IPS DF 6.9 (cell line): ENCODE data around the gene TUBAL3.
"Not testable (repeated sequence)": the region's sequence is repeated elsewhere in the genome, so short reads cannot be mapped to it uniquely, and the experiment has no call there.

ENCODE experiments used
- DNase-seq: peaks from one replicate; pipeline ENCODE4 v3.0.0-alpha.2; 2013; ENCODE audit warnings: low read depth, low spot score
- H3K27ac ChIP-seq: one replicate; pipeline ENCODE4 v1.5.1; 2013; ENCODE audit warnings: low read length, control low read depth
- H3K27me3 ChIP-seq: 2 replicates; pipeline ENCODE4 v1.6.1; 2013; ENCODE audit warnings: mild to moderate bottlenecking, low read length; ENCODE audit not compliant: control insufficient read depth, insufficient read depth
- H3K36me3 ChIP-seq: 2 replicates; pipeline ENCODE4 v1.6.1; 2013; ENCODE audit warnings: low read length; ENCODE audit not compliant: control insufficient read depth, insufficient read depth
- H3K4me1 ChIP-seq: 2 replicates; pipeline ENCODE4 v1.6.1; 2013; ENCODE audit warnings: low read length; ENCODE audit not compliant: control insufficient read depth, insufficient read depth
- H3K4me3 ChIP-seq: 2 replicates; pipeline ENCODE4 v1.5.1; 2013; ENCODE audit warnings: mild to moderate bottlenecking, low read length
- H3K9me3 ChIP-seq: 2 replicates; pipeline ENCODE4 v1.6.1; 2013; ENCODE audit warnings: low read length, inconsistent platforms; ENCODE audit not compliant: control insufficient read depth, insufficient read depth
- WGBS: extraction: QIAGEN DNeasy Blood & Tissue Kit; methylation state at CpG from one replicate; pipeline ENCODE4 v1.1.7; 2013; ENCODE audit warnings: mixed read lengths, missing lambda C conversion rate; ENCODE audit not compliant: insufficient read length, insufficient coverage; 5-methylcytosine and 5-hydroxymethylcytosine counted together

The TUBAL3 gene

DNA sequence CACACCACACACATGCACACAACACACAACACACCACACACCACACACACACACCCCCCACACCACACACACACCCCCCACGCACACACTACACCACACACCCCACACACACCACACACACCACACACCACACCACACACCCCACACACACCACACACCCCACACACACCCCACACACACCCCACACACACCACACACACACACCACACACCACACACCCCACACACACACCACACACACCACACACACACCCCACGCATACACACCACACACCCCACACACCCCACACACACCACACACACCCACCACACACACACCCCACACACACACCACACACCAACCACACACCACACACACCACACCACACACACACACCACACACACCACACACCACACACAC is 23.4 kb downstream of the TUBAL3 start:
- WGBS = 100% methylated on average over 1 of the region's 2 CpGs
- Histone ChIP-seq H3K9me3 (no peaks in the 10 kb centered on the region), H3K27me3 (no peaks in the 10 kb centered on the region), H3K4me3 (no peak overlapping the region), H3K4me1 (no peaks in the 10 kb centered on the region), H3K27ac (no peak overlapping the region), H3K36me3 (no peaks in the 10 kb centered on the region)
- no peak for DNase-seq

DNA sequence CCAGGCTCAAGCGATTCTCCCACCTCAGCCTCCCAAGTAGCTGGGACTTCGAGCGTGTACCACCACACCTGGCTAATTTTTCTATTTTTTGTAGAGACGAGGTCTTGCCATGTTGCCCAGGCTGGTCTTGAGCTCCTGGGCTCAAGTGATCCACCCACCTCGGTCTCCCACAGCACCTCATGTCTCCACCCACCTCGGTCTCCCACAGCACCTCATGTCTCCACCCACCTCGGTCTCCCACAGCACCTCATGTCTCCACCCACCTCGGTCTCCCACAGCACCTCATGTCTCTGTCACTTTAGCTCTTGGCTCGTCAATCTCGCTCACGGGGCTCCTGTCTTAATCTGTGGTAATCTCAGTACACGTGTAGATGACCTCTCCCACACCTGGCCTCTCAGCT is 24.2 kb downstream of the TUBAL3 start:
- not testable (repeated sequence) for H3K9me3 ChIP-seq, H3K27ac ChIP-seq, H3K4me1 ChIP-seq, H3K36me3 ChIP-seq, H3K4me3 ChIP-seq, DNase-seq, H3K27me3 ChIP-seq
- no CpG with 5 or more reads among the region's 12 CpGs for WGBS

DNA sequence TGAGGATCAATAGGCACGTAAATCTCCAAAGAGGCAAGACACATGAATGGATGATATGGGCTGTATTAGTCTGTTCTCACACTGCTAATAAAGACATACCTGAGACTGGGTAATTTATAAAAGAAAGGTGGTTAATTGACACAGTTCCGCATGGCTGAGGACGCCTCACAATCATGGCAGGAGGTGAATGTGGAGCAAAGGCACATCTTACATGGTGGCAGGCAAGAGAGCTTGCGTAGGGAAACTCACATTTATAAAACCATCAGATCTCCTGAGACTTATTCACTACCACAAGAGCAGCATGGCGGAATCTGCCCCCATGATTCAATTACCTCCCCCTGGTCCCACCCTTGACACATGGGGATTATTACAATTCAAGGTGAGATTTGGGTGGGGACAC is 25.4 kb downstream of the TUBAL3 start:
- not testable (repeated sequence) for H3K4me1 ChIP-seq, H3K4me3 ChIP-seq, H3K9me3 ChIP-seq, H3K36me3 ChIP-seq, DNase-seq, H3K27ac ChIP-seq, H3K27me3 ChIP-seq
- WGBS = no CpG with 5 or more reads among the region's 5 CpGs

DNA sequence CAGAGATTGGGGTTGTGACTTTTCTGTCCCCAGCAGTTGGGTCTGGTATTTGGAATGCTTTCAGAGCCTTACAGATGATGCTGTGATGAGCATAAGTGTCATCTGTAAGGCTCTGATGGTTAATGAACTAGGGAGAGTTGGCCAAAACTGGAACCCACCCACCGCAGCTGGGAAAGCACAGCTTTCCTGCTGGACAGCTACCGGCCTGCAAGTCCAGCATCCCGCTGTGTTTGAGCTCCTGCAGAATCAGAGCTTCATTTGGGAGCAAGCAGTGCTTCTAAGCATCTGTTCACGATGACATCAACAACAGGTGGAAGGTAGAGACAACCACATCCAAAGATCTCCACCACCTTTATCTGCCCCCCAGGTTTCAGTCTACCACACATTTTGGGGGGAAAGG is 28.2 kb downstream of the TUBAL3 start:
- Histone ChIP-seq H3K36me3 (no peaks in the 10 kb centered on the region), H3K4me3 (no peak overlapping the region), H3K4me1 (peaks cover 2% of the 10 kb centered on the region; the same call in 1 of the 2 replicates), H3K27me3 (no peaks in the 10 kb centered on the region), H3K9me3 (no peaks in the 10 kb centered on the region), H3K27ac (no peak overlapping the region)
- no peak for DNase-seq
- WGBS = no CpG with 5 or more reads among the region's 4 CpGs

DNA sequence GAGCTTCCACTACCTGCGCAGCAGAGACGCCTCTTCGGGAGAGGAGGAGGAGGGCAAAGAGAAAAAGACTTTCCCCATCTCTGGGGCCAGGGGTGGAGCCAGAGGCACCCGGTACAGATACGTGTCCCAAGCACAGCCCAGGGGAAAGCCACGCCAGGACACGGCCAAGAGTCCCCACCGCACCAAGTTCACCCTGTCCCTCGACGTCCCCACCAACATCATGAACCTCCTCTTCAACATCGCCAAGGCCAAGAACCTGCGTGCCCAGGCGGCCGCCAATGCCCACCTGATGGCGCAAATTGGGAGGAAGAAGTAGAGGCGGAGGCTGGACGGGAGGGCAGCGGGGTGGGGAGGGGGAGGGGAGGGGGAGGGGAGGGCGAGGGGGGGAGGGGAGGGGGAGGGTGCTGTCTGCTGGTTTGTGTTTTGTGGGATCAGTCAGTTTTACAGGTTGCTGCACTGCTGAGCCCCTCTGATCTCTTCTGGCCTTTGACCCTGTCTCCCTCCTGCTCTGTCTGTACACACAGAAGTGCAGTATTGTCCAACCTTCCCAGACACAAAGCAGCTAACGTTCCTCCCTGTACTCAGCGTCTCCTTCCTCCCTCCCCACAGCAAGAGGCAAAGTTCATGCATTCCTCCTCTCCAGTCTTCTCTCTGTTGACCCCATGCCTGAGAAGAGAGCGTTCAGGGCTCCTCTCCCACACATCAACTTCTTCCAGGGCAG is 30.6 kb downstream of the TUBAL3 start:
- no peaks in the 10 kb centered on the region for H3K36me3 ChIP-seq
- peaks cover 2% of the 10 kb centered on the region; the same call in 1 of the 2 replicates for H3K4me1 ChIP-seq
- H3K9me3 ChIP-seq = no peaks in the 10 kb centered on the region
- H3K4me3 ChIP-seq = no peak overlapping the region; the same call in 1 of the 2 replicates
- no peaks in the 10 kb centered on the region for H3K27me3 ChIP-seq
- DNase-seq = no peak
- H3K27ac ChIP-seq = no peak overlapping the region
- no CpG with 5 or more reads among the region's 22 CpGs for WGBS

DNA sequence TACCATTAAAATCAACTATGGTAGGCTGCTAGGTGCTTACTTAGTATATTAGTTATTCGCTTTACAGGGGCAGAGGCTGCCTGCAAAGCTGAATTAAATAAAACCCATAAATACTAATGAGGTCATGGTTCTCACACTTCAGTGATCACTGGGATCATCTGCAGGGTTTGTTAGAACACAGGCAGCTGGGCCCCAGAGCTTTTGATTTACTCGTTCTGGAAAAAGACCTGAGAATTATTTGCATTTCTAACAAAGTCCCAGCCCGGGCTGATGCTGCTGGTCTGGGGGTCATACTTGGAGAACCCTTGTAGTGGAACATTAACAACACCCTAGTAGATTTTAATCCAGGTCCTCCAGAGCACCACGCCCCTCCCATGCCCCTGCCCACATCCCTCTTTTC is 31.3 kb downstream of the TUBAL3 start:
- no CpG with 5 or more reads among the region's 4 CpGs for WGBS
- H3K9me3 ChIP-seq = no peaks in the 10 kb centered on the region
- peaks cover 2% of the 10 kb centered on the region; the same call in 1 of the 2 replicates for H3K4me1 ChIP-seq
- no peaks in the 10 kb centered on the region for H3K36me3 ChIP-seq
- no peak for DNase-seq
- H3K4me3 ChIP-seq = no peak overlapping the region
- no peak overlapping the region for H3K27ac ChIP-seq
- H3K27me3 ChIP-seq = no peaks in the 10 kb centered on the region

DNA sequence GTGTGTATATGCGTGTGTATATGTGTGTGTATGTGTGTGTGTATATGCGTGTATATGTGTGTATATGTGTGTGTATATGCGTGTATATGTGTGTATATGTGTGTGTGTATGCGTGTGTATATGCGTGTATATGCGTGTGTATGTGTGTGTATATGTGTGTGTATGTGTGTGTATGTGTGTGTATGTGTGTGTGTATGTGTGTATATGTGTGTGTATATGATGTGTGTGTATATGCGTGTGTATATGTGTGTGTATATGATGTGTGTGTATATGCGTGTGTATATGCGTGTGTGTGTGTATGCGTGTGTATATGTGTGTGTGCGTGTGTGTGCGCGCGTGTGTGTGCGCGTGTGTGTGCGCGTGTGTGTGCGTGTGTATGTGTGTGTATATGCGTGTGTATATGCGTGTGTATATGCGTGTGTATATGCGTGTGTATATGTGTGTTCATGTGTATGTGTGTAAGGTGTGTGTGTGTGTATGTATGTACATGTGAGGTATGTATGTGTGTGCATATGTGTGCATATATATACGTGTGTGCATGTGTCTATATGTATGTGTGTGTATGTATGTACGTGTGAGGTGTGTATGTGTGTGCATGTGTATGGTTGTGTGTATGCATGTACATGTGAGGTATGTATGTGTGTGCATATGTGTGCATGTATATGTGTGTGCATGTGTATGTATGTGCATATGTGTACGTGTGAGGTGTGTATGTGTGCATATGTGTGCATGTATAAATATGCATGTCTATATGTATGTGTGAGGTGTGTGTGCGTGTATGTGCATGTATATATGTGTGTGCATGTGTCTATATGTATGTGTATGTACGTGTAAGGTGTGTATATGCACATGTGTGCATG is 33.9 kb downstream of the TUBAL3 start:
- H3K36me3 ChIP-seq = no peaks in the 10 kb centered on the region
- no peaks in the 10 kb centered on the region for H3K27me3 ChIP-seq
- no peak for DNase-seq
- WGBS = 100% methylated on average over 14 of the region's 28 CpGs
- H3K9me3 ChIP-seq = no peaks in the 10 kb centered on the region
- peaks cover 2% of the 10 kb centered on the region; the same call in 1 of the 2 replicates for H3K4me1 ChIP-seq
- no peak overlapping the region for H3K27ac ChIP-seq
- H3K4me3 ChIP-seq = no peak overlapping the region

DNA sequence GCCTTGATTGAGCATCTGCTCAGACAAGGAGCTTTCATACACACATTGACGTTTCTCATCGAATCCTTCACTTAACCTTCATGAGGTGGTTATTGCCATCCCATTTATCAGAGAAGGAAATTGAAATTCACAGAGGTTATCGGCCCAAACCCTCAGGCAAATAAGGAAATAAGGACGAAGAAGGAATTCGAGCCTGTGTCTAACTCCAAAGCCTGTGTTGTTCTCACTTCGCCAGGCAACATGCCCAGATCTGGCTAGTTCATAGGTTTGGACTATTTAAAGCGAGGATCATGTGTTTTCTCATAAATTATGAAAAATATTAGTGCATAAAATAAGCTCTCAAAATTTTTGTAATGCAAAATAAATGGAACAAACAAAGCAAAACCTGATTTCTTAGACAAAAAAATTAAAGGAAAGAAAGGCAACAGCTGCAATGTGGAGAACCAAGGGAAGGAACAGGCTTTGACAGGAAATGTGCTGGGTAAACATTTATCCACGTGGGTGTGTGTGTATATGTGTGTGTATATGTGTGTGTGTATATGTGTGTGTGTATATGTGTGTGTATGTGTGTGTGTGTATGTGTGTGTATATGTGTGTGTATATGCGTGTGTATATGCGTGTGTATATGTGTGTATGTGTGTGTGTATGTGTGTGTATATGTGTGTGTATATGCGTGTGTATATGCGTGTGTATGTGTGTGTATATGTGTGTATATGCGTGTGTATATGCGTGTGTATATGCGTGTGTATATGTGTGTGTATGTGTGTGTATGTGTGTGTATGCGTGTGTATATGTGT is 35.1 kb downstream of the TUBAL3 start:
- Histone ChIP-seq H3K27ac (no peak overlapping the region), H3K4me1 (peaks cover 2% of the 10 kb centered on the region; the same call in 1 of the 2 replicates), H3K36me3 (no peaks in the 10 kb centered on the region), H3K9me3 (no peaks in the 10 kb centered on the region), H3K4me3 (no peak overlapping the region), H3K27me3 (no peaks in the 10 kb centered on the region)
- no peak for DNase-seq
- 100% methylated on average over 5 of the region's 16 CpGs for WGBS

DNA sequence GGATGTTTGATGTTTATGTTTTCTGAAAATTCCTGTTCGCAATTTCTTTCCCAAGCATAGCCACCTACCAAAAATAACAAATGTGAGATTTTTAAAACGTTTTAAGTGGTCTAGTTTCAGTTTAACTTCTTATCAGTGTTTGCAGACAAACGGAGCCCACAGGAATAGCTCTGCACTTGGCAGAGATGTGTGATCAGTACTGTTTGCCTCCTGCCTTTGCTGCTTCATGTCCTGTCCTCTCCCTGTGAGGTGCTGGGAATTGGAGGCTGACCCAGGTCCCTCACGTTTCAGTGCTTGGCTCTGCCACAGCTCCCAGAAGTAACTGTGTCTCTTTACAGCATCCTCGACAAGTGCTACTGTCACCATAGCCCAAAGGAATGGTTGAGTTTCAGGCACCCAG is 38.7 kb downstream of the TUBAL3 start:
- H3K9me3 ChIP-seq = no peaks in the 10 kb centered on the region
- WGBS = no CpG with 5 or more reads among the region's 5 CpGs
- no peak for DNase-seq
- H3K4me1 ChIP-seq = no peaks in the 10 kb centered on the region
- H3K27ac ChIP-seq = no peak overlapping the region
- no peaks in the 10 kb centered on the region for H3K27me3 ChIP-seq
- H3K36me3 ChIP-seq = no peaks in the 10 kb centered on the region
- no peak overlapping the region for H3K4me3 ChIP-seq

DNA sequence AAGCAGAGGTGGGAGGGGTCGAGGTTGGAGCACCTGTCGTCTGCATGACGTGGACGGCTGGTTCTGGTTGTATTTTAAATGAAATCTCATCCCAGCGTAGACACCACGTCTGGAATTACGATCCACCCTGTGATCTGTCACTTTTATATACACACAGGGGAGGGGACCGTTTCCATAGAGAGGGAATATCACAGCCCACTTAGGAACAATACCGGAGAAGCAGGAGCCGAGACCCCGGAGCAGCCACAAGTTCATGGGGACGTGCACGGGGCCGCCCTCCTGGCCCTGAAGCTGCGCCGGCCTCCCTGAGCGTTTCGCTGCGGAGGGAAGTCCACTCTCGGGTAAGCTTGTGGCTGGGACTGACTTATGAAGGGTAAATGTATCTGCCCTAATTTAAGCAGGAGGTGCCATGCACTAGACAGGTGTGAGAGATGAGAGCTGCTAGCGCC is 39.7 kb downstream of the TUBAL3 start, which contains the start of gene UCN3:
UCN3 (plus strand) TSS at position 77 of the 449 bp plus-strand sequence. CDS start 8,755 bp downstream, outside the sequence.
- DNase-seq = no peak
- no CpG with 5 or more reads among the region's 21 CpGs for WGBS
- no peaks in the 10 kb centered on the region for H3K36me3 ChIP-seq
- no peaks in the 10 kb centered on the region for H3K27me3 ChIP-seq
- H3K4me3 ChIP-seq = no peak within 1 kb of the TSS
- no peak within 1 kb of the TSS for H3K27ac ChIP-seq
- H3K4me1 ChIP-seq = no peaks in the 10 kb centered on the region
- H3K9me3 ChIP-seq = no peaks in the 10 kb centered on the region
